H1 (cell line): ENCODE results near the gene TOPORS. TPM values are rescaled to one million over a fixed set of nuclear protein-coding genes. Genes with fewer than 3 reads are reported as not detected.

Source experiments
- CTCF ChIA-PET: fragments of 300-600 bp; sonication (Branson Sonifier 250); formaldehyde crosslinking; loops from one replicate; lab custom pipeline; 2021; ENCODE audit not compliant: partially characterized antibody; lab: Charles Lee
- POLR2A ChIA-PET: fragments of 300-600 bp; sonication (Branson Sonifier 250); formaldehyde crosslinking; loops from one replicate; lab custom pipeline; 2021; ENCODE audit warnings: inconsistent platforms; ENCODE audit not compliant: partially characterized antibody; lab: Charles Lee
- DNase-seq, 2 experiments: peaks; one replicate each; pipeline versions ENCODE4 v3.0.0 to v3.0.0-alpha.2; 2010 to 2022; ENCODE audit warnings: low spot score in 2 of 2, low read depth in 1 of 2, mixed read lengths in 1 of 2
- FAIRE-seq: peaks from 2 replicates; lab custom pipeline; 2011; peaks lifted over from hg19 to GRCh38; lab: Jason Lieb, UNC
- H2AFZ ChIP-seq: 2 replicates; pipeline ENCODE4 v1.8.1; 2012; ENCODE audit warnings: low read length, inconsistent platforms
- H2AK5ac ChIP-seq: 2 replicates; pipeline ENCODE4 v1.6.1; 2013; ENCODE audit warnings: low read depth, low read length
- H2BK120ac ChIP-seq: replicated peaks from 2 replicates; pipeline ENCODE3; 2013; ENCODE audit warnings: low read depth, low read length, inconsistent platforms
- H2BK12ac ChIP-seq: 2 replicates; pipeline ENCODE4 v1.6.1; 2013; ENCODE audit warnings: low read depth, low read length
- H2BK15ac ChIP-seq: 2 replicates; pipeline ENCODE4 v1.6.1; 2013; ENCODE audit warnings: low read length
- H2BK20ac ChIP-seq: 2 replicates; pipeline ENCODE4 v1.6.1; 2013; ENCODE audit warnings: low read length
- H2BK5ac ChIP-seq: 2 replicates; pipeline ENCODE4 v1.6.1; 2013; ENCODE audit warnings: low read depth, low read length
- H3K14ac ChIP-seq: 2 replicates; pipeline ENCODE4 v1.6.1; 2013; ENCODE audit warnings: inconsistent platforms; ENCODE audit not compliant: insufficient read length
- H3K18ac ChIP-seq: 2 replicates; pipeline ENCODE4 v1.6.1; 2013; ENCODE audit warnings: low read length; ENCODE audit errors: extremely low read depth
- H3K23ac ChIP-seq: 2 replicates; pipeline ENCODE4 v1.6.1; 2013; ENCODE audit warnings: inconsistent platforms; ENCODE audit not compliant: insufficient read length
- H3K23me2 ChIP-seq: 2 replicates; pipeline ENCODE4 v1.6.1; 2013; ENCODE audit warnings: low read depth, low read length
- H3K27ac ChIP-seq: 2 replicates; pipeline ENCODE4 v1.6.1; 2011; ENCODE audit warnings: low read depth, low read length, inconsistent platforms
- H3K27me3 ChIP-seq, 4 experiments: replicated peaks in 1 of 4; 1 replicate in 1 of 4; 2 replicates in 3 of 4; pipeline versions ENCODE4 v1.6.1 to v1.8.1; 2011 to 2013; ENCODE audit warnings: low read length in 3 of 4, mild to moderate bottlenecking in 3 of 4, inconsistent platforms in 2 of 4, mixed read lengths in 2 of 4, moderate library complexity in 1 of 4; ENCODE audit not compliant: control insufficient read depth in 3 of 4, insufficient read depth in 3 of 4; ENCODE audit errors: extremely low read depth in 1 of 4
- H3K36me3 ChIP-seq, 4 experiments: 2 replicates each; pipeline versions ENCODE4 v1.6.1 to v1.8.1; 2011 to 2013; ENCODE audit warnings: mild to moderate bottlenecking in 4 of 4, low read length in 3 of 4, moderate library complexity in 2 of 4, control low read depth in 1 of 4, inconsistent platforms in 1 of 4; ENCODE audit not compliant: insufficient read depth in 4 of 4, control insufficient read depth in 2 of 4
- H3K4ac ChIP-seq: replicated peaks from 2 replicates; pipeline ENCODE3; 2013; ENCODE audit warnings: low read length, low read depth, mixed read lengths, inconsistent platforms; ENCODE audit not compliant: insufficient read length
- H3K4me1 ChIP-seq, 4 experiments: replicated peaks in 1 of 4; 1 replicate in 1 of 4; 2 replicates in 3 of 4; pipeline versions ENCODE4 v1.6.1 to v1.8.1; 2011 to 2013; ENCODE audit warnings: low read length in 3 of 4, inconsistent platforms in 2 of 4, mixed read lengths in 1 of 4; ENCODE audit not compliant: insufficient read depth in 4 of 4, control insufficient read depth in 3 of 4
- H3K4me2 ChIP-seq, 2 experiments: 2 replicates each; pipeline versions ENCODE4 v1.6.1 to v1.8.1; 2011 to 2013; ENCODE audit warnings: low read depth in 2 of 2, low read length in 2 of 2, control low read depth in 1 of 2, inconsistent platforms in 1 of 2, mild to moderate bottlenecking in 1 of 2; ENCODE audit not compliant: insufficient read depth in 1 of 2
- H3K4me3 ChIP-seq, 4 experiments: fragments of 200-600, 300-600 bp in 1 of 4; sonication (generic), shearing (Covaris generic), sonication (Bioruptor Twin) in 1 of 4; 2 replicates each; pipeline versions ENCODE4 v1.5.1 to v1.8.1; 2011 to 2016; ENCODE audit warnings: low read length in 4 of 4, low read depth in 3 of 4, control low read depth in 2 of 4, inconsistent platforms in 2 of 4, mild to moderate bottlenecking in 2 of 4, mixed read lengths in 1 of 4, moderate library complexity in 1 of 4; ENCODE audit not compliant: insufficient read depth in 2 of 4; ENCODE audit errors: extremely low read depth in 1 of 4
- H3K56ac ChIP-seq: replicated peaks from 2 replicates; pipeline ENCODE3; 2013; ENCODE audit warnings: low read depth, mild to moderate bottlenecking, mixed read lengths, low read length, inconsistent platforms; ENCODE audit not compliant: insufficient read length
- H3K79me1 ChIP-seq: 2 replicates; pipeline ENCODE4 v1.6.1; 2013; ENCODE audit warnings: low read depth, low read length, control low read depth
- H3K79me2 ChIP-seq, 2 experiments: 2 replicates each; pipeline versions ENCODE4 v1.6.1 to v1.8.1; 2012 to 2013; ENCODE audit warnings: low read length in 2 of 2, mild to moderate bottlenecking in 2 of 2, inconsistent platforms in 1 of 2; ENCODE audit not compliant: insufficient read depth in 2 of 2, control insufficient read depth in 1 of 2
- H3K9ac ChIP-seq, 4 experiments: replicated peaks in 1 of 4; 1 replicate in 1 of 4; 2 replicates in 3 of 4; pipeline versions ENCODE4 v1.6.1 to v1.8.1; 2011 to 2013; ENCODE audit warnings: low read depth in 3 of 4, low read length in 3 of 4, control low read depth in 2 of 4, mild to moderate bottlenecking in 2 of 4, moderate library complexity in 2 of 4, inconsistent platforms in 1 of 4; ENCODE audit errors: extremely low read depth in 1 of 4
- H3K9me3 ChIP-seq, 2 experiments: 2 replicates each; pipeline versions ENCODE4 v1.6.1 to v1.8.1; 2012 to 2013; ENCODE audit warnings: mild to moderate bottlenecking in 2 of 2, moderate library complexity in 2 of 2, control low read depth in 1 of 2, inconsistent platforms in 1 of 2, low read depth in 1 of 2, low read length in 1 of 2, mixed read lengths in 1 of 2; ENCODE audit not compliant: insufficient read depth in 2 of 2
- H4K20me1 ChIP-seq, 2 experiments: replicated peaks in 1 of 2; 2 replicates each; pipeline versions ENCODE3 to v1.8.1; 2011 to 2013; ENCODE audit warnings: inconsistent platforms in 2 of 2, low read length in 2 of 2, mild to moderate bottlenecking in 1 of 2; ENCODE audit not compliant: insufficient read depth in 2 of 2, control insufficient read depth in 1 of 2
- H4K5ac ChIP-seq: 2 replicates; pipeline ENCODE4 v1.6.1; 2013; ENCODE audit warnings: low read length, low read depth, mixed read lengths, inconsistent platforms; ENCODE audit not compliant: insufficient read length
- H4K8ac ChIP-seq: 2 replicates; pipeline ENCODE4 v1.8.0; 2013; ENCODE audit warnings: mild to moderate bottlenecking, moderate library complexity, low read length, inconsistent platforms; ENCODE audit not compliant: insufficient read depth; ENCODE audit errors: extremely low read depth
- H4K91ac ChIP-seq: replicated peaks from 2 replicates; pipeline ENCODE3; 2013; ENCODE audit warnings: low read length, mixed read lengths, inconsistent platforms; ENCODE audit not compliant: insufficient read length
- SAP30 ChIP-seq: fragments of 300-600 bp; sonication (generic); IDR thresholded peaks from 2 replicates; pipeline ENCODE4 v1.7.1; 2012; ENCODE audit warnings: low read length, moderate library complexity, mild to moderate bottlenecking, inconsistent platforms; ENCODE audit not compliant: insufficient read depth, insufficient replicate concordance
- TAF1 ChIP-seq: IDR thresholded peaks from 2 replicates; pipeline ENCODE4 v1.6.1; 2011; ENCODE audit warnings: mild to moderate bottlenecking, low read depth, low read length
- whole genome bisulfite sequencing, 2 experiments: shearing (Covaris generic) in 1 of 2; methylation state at CpG; one replicate each; pipeline versions ENCODE4 v1.1.6 to v1.1.7; 2013 to 2015; ENCODE audit warnings: low lambda C conversion rate in 2 of 2, mixed read lengths in 2 of 2, inconsistent platforms in 1 of 2, low coverage in 1 of 2, missing lambda C conversion rate in 1 of 2; ENCODE audit not compliant: insufficient replicate concordance in 2 of 2, insufficient coverage in 1 of 2, insufficient read length in 1 of 2; ENCODE audit errors: extremely low coverage in 1 of 2, missing lambda C conversion rate in 1 of 2; 5-methylcytosine and 5-hydroxymethylcytosine counted together
- polyA plus RNA-seq, 7 experiments: library from polyadenylated mRNA; depleted of rRNA in 3 of 7; stranded (reverse) in 5 of 7; unstranded in 2 of 7; fragments of >200 nt in 5 of 7; fragments of 200-250 nt in 2 of 7; gene quantifications; 1 replicate in 5 of 7; 2 replicates in 1 of 7; 4 replicates in 1 of 7; pipeline versions ENCODE4 v1.2.1 to v1.2.3, GENCODE V29; 2011 to 2013; ENCODE audit warnings: missing spikeins in 2 of 7, mixed read lengths in 2 of 7
- total RNA-seq: library from RNA; stranded (reverse); fragmentation: NEBNext Ultra II Directional; extraction: Animal tissue kit (Norgen Biotek cat#: 25700); gene quantifications from 2 replicates; pipeline ENCODE4 v1.2.1, GENCODE V29; 2021

TOPORS gene
- total and polyA plus RNA-seq, 2 of the 8 experiments (the other 6 are each of a cell fraction or from before 2014, with no cell fraction given), result 10.3 to 30.7 TPM

DNA sequence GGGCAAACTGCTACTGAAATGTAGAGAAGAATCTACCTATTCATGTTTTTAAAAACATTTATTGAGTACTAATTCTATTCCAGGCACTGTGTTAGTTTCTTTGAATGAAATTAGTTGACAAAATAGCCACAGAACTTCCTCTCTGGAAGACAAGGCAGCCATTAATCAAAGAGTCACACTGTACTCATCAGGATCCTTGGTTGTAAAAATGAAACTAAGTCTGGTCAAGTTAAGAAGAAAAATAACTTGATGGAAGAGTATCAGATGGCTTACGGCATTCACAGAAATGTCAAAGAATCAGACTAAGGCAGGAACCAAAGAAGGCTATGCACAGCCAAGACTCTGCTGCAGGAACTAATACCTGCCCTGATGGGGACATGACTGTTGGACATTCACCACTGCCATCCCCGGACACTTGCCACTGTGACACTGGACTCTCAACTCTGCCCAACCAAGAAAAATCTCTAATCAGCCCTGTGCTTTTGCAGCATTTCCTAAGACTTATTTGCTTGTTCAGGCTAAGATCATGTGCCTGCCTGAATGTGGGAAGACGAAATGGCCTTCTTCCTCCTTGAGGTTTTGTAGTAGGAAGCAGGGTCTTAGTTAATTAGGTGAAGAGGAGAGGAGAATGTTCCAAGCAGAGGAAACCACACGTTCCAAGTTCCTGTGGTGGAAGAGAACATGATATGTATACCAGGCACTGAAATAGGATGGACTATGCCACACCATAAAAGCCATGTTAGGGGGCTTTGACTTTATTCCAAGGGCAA, 43.9 kb upstream of the TOPORS start:
- no peaks in the 10 kb centered on the region for H3K27me3 ChIP-seq
- no peaks in the 10 kb centered on the region for H4K20me1 ChIP-seq
- ChIA-PET POLR2A (no interaction called here), CTCF (interaction anchor here (0.7 to 1.2 kb wide), 3 partner anchors 15 to 188 kb away, joined by 3 read pairs; partner anchors contain the start of gene TMEM215)
- no peak overlapping the region for H2BK20ac ChIP-seq
- H3K4me3 ChIP-seq, result no peak overlapping the region
- H3K9me3 ChIP-seq, result no peaks in the 10 kb centered on the region
- no peaks in the 10 kb centered on the region for H3K36me3 ChIP-seq
- no peak overlapping the region for H2BK5ac ChIP-seq
- no peak overlapping the region for H2BK120ac ChIP-seq
- no peak overlapping the region for H3K4ac ChIP-seq
- no peak overlapping the region for H3K18ac ChIP-seq
- no peak overlapping the region for H3K23ac ChIP-seq
- H3K4me1 ChIP-seq, result no peaks in the 10 kb centered on the region
- H4K91ac ChIP-seq, result no peak overlapping the region
- no peaks in the 10 kb centered on the region for H3K79me1 ChIP-seq
- H3K9ac ChIP-seq, result no peak overlapping the region
- H3K23me2 ChIP-seq, result no peaks in the 10 kb centered on the region
- H3K27ac ChIP-seq, result no peak overlapping the region
- no peak overlapping the region for H2AK5ac ChIP-seq
- TF ChIP-seq TAF1, result no peak
- TF ChIP-seq SAP30, result no peak
- WGBS, 2 experiments, result 76% methylated on average over 4 of the region's 4 CpGs; no CpG with 5 or more reads in 1 of the 2 experiments
- no peak overlapping the region for H2BK12ac ChIP-seq
- no peak overlapping the region for H2AFZ ChIP-seq
- DNase-seq (no peak), FAIRE-seq (no peak)
- H3K4me2 ChIP-seq, result no peak overlapping the region
- H2BK15ac ChIP-seq, result no peak overlapping the region
- no peaks in the 10 kb centered on the region for H3K79me2 ChIP-seq
- no peak overlapping the region for H3K14ac ChIP-seq
- no peak overlapping the region for H3K56ac ChIP-seq
- no peak overlapping the region for H4K5ac ChIP-seq
- H4K8ac ChIP-seq, result no peak overlapping the region
